ENCODE data around the gene ADAMTS20.

The ADAMTS20 gene

GRCh38 chr12:43501703-43502102 lies 50.3 kb downstream of the ADAMTS20 start:
- no peaks in the 10 kb centered on the region for H3F3A ChIP-seq (ENCODE audit: control insufficient read depth, insufficient read depth)
- H3K27me3 ChIP-seq (ENCODE audit: control insufficient read depth, low read length) = no peaks in the 10 kb centered on the region
- no peak for TF ChIP-seq EZH2phosphoT487 (IDR thresholded peaks at IDR 0.05; ENCODE audit: borderline replicate concordance, low read length)
- peak; percentile 48 for TF ChIP-seq CTCF (IDR thresholded peaks at IDR 0.05; ENCODE audit: low read depth, low read length, poor library complexity, severe bottlenecking)
- no peak overlapping the region for H3K4me2 ChIP-seq (ENCODE audit: low read length)
- no peaks in the 10 kb centered on the region for H3K79me2 ChIP-seq (ENCODE audit: control insufficient read depth, low read length)
- H4K20me1 ChIP-seq (ENCODE audit: control insufficient read depth, insufficient read depth, low read depth, low read length) = no peaks in the 10 kb centered on the region
- H3K36me3 ChIP-seq (ENCODE audit: control insufficient read depth, low read length) = no peaks in the 10 kb centered on the region
- H3K4me3 ChIP-seq (ENCODE audit: low read length) = no peak overlapping the region
- no peak overlapping the region for H3K27ac ChIP-seq (ENCODE audit: low read depth, low read length)
- no peaks in the 10 kb centered on the region for H3K9me3 ChIP-seq (ENCODE audit: control insufficient read depth, insufficient read depth, low read length)
- no peaks in the 10 kb centered on the region for H3K4me1 ChIP-seq (ENCODE audit: control insufficient read depth, low read length)
- H3K9me2 ChIP-seq (replicated peaks; ENCODE audit: control insufficient read depth, low read length) = no peaks in the 10 kb centered on the region

DNA sequence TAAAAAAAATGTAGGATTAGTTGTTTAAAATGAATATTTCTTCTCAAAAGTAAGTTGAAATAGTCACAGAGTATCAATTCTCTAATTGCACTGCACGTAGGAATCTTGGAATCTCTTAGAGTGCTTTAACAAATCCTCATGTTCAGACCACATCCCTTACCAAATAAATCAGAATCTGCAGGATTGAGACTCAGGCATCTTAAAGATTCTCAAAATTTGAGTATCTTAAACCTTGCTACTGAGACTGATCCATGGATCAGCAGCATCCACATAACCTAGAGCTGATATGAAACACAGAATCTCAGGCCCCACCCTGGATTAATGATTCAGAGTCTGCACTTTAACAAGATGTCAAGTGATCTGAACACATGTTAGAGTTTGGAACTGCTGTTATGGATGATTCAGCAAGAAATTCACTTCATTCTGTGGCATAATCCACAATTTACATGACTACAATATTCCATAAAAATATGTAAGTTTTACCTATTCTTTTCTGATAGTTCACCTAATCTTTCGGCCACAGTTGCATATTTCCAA lies 58.7 kb downstream of the ADAMTS20 start:
- Histone ChIP-seq H3K79me2 (ENCODE audit: control insufficient read depth, low read length) (no peaks in the 10 kb centered on the region), H3K9me3 (ENCODE audit: control insufficient read depth, insufficient read depth, low read length) (no peaks in the 10 kb centered on the region), H4K20me1 (ENCODE audit: control insufficient read depth, insufficient read depth, low read depth, low read length) (no peaks in the 10 kb centered on the region), H3K4me3 (ENCODE audit: low read length) (no peak overlapping the region), H3F3A (ENCODE audit: control insufficient read depth, insufficient read depth) (no peaks in the 10 kb centered on the region), H3K27ac (ENCODE audit: low read depth, low read length) (no peak overlapping the region), H3K4me2 (ENCODE audit: low read length) (no peak overlapping the region), H3K36me3 (ENCODE audit: control insufficient read depth, low read length) (no peaks in the 10 kb centered on the region), H3K4me1 (ENCODE audit: control insufficient read depth, low read length) (no peaks in the 10 kb centered on the region), H3K9me2 (replicated peaks; ENCODE audit: control insufficient read depth, low read length) (no peaks in the 10 kb centered on the region), H3K27me3 (ENCODE audit: control insufficient read depth, low read length) (no peaks in the 10 kb centered on the region)
- TF ChIP-seq CTCF (IDR thresholded peaks at IDR 0.05; ENCODE audit: low read depth, low read length, poor library complexity, severe bottlenecking) = no peak

DNA sequence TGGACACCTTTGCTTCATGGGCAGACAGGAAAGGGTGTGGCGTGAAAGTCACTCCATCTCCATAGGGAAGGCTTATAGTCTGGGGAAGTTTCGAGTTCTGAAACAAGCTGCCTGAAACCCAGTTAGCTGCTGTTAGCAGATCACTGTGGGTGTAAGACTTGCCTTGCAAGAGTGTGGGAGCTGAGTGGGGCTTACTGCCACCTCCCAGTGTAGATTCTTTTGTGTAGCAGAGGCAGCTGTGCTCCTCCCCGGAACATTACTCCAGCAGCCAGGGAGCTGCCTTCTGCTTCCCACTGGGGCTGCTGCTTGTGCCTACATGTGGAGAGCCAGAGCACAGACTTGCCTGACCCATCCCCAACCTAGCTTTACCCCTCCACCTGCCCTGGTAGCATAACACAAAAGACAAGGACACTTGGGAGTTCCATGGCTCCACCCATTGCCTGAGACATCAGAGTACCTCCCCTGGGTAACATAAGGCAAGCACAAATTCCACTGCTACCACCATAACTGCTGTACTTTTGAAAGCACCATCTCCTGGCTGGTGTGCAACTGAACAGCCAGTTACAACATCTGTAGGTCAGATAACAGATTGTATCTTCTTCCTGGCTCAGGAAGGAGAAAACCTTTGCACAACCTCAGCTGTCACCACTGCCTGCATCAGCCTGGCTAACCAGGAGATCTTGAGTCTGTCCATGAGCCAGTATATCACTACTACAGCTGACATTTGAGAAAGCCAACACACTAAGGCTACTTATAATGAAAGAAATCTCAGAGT lies 69.5 kb downstream of the ADAMTS20 start:
- no peaks in the 10 kb centered on the region for H3F3A ChIP-seq (ENCODE audit: control insufficient read depth, insufficient read depth)
- H3K36me3 ChIP-seq (ENCODE audit: control insufficient read depth, low read length) = no peaks in the 10 kb centered on the region
- H3K27ac ChIP-seq (ENCODE audit: low read depth, low read length) = no peak overlapping the region
- H3K4me2 ChIP-seq (ENCODE audit: low read length) = no peak overlapping the region
- H3K27me3 ChIP-seq (ENCODE audit: control insufficient read depth, low read length) = no peaks in the 10 kb centered on the region
- no peaks in the 10 kb centered on the region for H3K9me3 ChIP-seq (ENCODE audit: control insufficient read depth, insufficient read depth, low read length)
- H3K4me3 ChIP-seq (ENCODE audit: low read length) = no peak overlapping the region
- no peaks in the 10 kb centered on the region for H3K9me2 ChIP-seq (replicated peaks; ENCODE audit: control insufficient read depth, low read length)
- H3K79me2 ChIP-seq (ENCODE audit: control insufficient read depth, low read length) = no peaks in the 10 kb centered on the region
- no peaks in the 10 kb centered on the region for H3K4me1 ChIP-seq (ENCODE audit: control insufficient read depth, low read length)
- H4K20me1 ChIP-seq (ENCODE audit: control insufficient read depth, insufficient read depth, low read depth, low read length) = no peaks in the 10 kb centered on the region
- no peak for TF ChIP-seq EZH2phosphoT487 (IDR thresholded peaks at IDR 0.05; ENCODE audit: borderline replicate concordance, low read length)
- no peak for TF ChIP-seq CTCF (IDR thresholded peaks at IDR 0.05; ENCODE audit: low read depth, low read length, poor library complexity, severe bottlenecking)
